Measurements from ENCODE around the gene FARP1.
"Not testable (repeated sequence)": the region's sequence is repeated elsewhere in the genome, so short reads cannot be mapped to it uniquely, and the experiment has no call there.

DNA sequence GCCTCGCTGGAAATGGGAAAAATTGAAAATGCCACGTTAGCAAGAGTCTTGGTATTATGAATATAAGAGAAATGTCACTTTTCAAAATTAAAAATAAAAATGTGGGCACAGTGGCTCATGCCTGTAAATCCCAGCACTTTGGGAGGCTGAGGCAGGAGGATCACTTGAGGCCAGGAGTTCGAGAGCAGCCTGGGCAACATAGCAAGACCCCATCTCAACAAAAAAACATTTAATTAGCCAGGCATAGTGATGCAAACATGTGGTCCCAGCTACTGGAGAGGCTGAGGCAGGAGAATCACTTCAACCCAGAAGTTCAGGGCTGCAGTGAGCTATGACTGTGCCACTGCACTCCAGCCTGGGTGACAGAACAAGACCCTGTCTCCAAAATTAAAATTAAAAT, 270.4 kb downstream of the FARP1 start:
- TF ChIP-seq, protein P1, sequence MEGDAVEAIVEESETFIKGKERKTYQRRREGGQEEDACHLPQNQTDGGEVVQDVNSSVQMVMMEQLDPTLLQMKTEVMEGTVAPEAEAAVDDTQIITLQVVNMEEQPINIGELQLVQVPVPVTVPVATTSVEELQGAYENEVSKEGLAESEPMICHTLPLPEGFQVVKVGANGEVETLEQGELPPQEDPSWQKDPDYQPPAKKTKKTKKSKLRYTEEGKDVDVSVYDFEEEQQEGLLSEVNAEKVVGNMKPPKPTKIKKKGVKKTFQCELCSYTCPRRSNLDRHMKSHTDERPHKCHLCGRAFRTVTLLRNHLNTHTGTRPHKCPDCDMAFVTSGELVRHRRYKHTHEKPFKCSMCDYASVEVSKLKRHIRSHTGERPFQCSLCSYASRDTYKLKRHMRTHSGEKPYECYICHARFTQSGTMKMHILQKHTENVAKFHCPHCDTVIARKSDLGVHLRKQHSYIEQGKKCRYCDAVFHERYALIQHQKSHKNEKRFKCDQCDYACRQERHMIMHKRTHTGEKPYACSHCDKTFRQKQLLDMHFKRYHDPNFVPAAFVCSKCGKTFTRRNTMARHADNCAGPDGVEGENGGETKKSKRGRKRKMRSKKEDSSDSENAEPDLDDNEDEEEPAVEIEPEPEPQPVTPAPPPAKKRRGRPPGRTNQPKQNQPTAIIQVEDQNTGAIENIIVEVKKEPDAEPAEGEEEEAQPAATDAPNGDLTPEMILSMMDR (IDR thresholded peaks at IDR 0.05; ENCODE audit: insufficient read depth, low read length, poor library complexity, severe bottlenecking): not testable (repeated sequence)
- not testable (repeated sequence) for TF ChIP-seq EZH2phosphoT487 (conservative IDR thresholded peaks at IDR 0.05; ENCODE audit: low read length)

All from SU-DHL-6 (cell line).